ENCODE data around the gene SLC22A1. TPM values are rescaled to one million over a fixed set of nuclear protein-coding genes. Genes with fewer than 3 reads are reported as not detected.

SLC22A1 gene
- total and polyA plus RNA-seq, 8 donors, result 0.53 to 2.5 (median 0.83) TPM

- peak overlapping the region in 2 of 4 donors; percentile 14 to 46 for H3K27ac ChIP-seq
Observed at GRCh38 chr6:160198606-160199211, 77.1 kb downstream of the SLC22A1 start.

GRCh38 chr6:160201061-160201460 lies 79.4 kb downstream of the SLC22A1 start:
- TF ChIP-seq CTCF (IDR thresholded peaks at IDR 0.05), result no peak
- FAIRE-seq (no peak), DNase-seq (no peak), ATAC-seq (no peak)
- H3K27ac ChIP-seq, result no peak overlapping the region
- H3K4me1 ChIP-seq, result no peaks in the 10 kb centered on the region
- intact Hi-C loops (cut with DNase I), result no loop called here
- H3K27me3 ChIP-seq, result no peaks in the 10 kb centered on the region
- H3K9me3 ChIP-seq, result no peaks in the 10 kb centered on the region
- no peak overlapping the region for H3K4me3 ChIP-seq
- WGBS, 2 donors, result 80 to 94% methylated on average over 2 of the region's 2 CpGs
- no peaks in the 10 kb centered on the region for H3K36me3 ChIP-seq

More at GRCh38 chr6:160198606-160199211, 77.1 kb downstream of the SLC22A1 start:
- no peaks in the 10 kb centered on the region for H3K4me1 ChIP-seq
- H3K36me3 ChIP-seq, result no peaks in the 10 kb centered on the region
- H3K9me3 ChIP-seq, result peaks cover 0 to 6% (median 0%) of the 10 kb centered on the region in 4 donors
- WGBS, 2 donors, result 3 to 10% methylated on average over 3 of the region's 3 CpGs
- no peak overlapping the region for H3K4me3 ChIP-seq
- DNase-seq (no peak), FAIRE-seq (no peak), ATAC-seq (peak in 3 of 4 donors; percentile 75 to 83 (median 83))
- no peaks in the 10 kb centered on the region for H3K27me3 ChIP-seq
- no peak for TF ChIP-seq CTCF (IDR thresholded peaks at IDR 0.05)
- intact Hi-C loops (cut with DNase I), result no loop called here

- no peaks in the 10 kb centered on the region for H3K9me3 ChIP-seq
- no peak for DNase-seq
- no peak for TF ChIP-seq CTCF (IDR thresholded peaks at IDR 0.05)
- no peak for FAIRE-seq
- no peaks in the 10 kb centered on the region for H3K27me3 ChIP-seq
- H3K36me3 ChIP-seq, result no peaks in the 10 kb centered on the region
- H3K4me3 ChIP-seq, result no peak overlapping the region
- intact Hi-C loops (cut with DNase I), result no loop called here
- no peaks in the 10 kb centered on the region for H3K4me1 ChIP-seq
- whole genome bisulfite sequencing, 2 donors, result 63 to 70% methylated on average over 2 of the region's 2 CpGs
- no peak overlapping the region for H3K27ac ChIP-seq
- no peak for ATAC-seq
Observed at GRCh38 chr6:160202411-160202810, 80.8 kb downstream of the SLC22A1 start.

GRCh38 chr6:160203076-160203475 lies 81.5 kb downstream of the SLC22A1 start:
- H3K4me3 ChIP-seq, result no peak overlapping the region
- H3K4me1 ChIP-seq, result no peaks in the 10 kb centered on the region
- DNase-seq (no peak), FAIRE-seq (no peak), ATAC-seq (no peak)
- no peaks in the 10 kb centered on the region for H3K36me3 ChIP-seq
- H3K27ac ChIP-seq, result no peak overlapping the region
- no peaks in the 10 kb centered on the region for H3K27me3 ChIP-seq
- no peak for TF ChIP-seq CTCF (IDR thresholded peaks at IDR 0.05)
- intact Hi-C loops (cut with DNase I), result no loop called here
- WGBS, 2 donors, result 68 to 73% methylated on average over 3 of the region's 3 CpGs
- H3K9me3 ChIP-seq, result no peaks in the 10 kb centered on the region

GRCh38 chr6:160203522-160203921 lies 81.9 kb downstream of the SLC22A1 start:
- no peak overlapping the region for H3K27ac ChIP-seq
- ATAC-seq (no peak), DNase-seq (no peak), FAIRE-seq (no peak)
- TF ChIP-seq CTCF (IDR thresholded peaks at IDR 0.05), result no peak
- no peak overlapping the region for H3K4me3 ChIP-seq
- no peaks in the 10 kb centered on the region for H3K4me1 ChIP-seq
- H3K9me3 ChIP-seq, result no peaks in the 10 kb centered on the region
- intact Hi-C loops (cut with DNase I), result no loop called here
- H3K36me3 ChIP-seq, result no peaks in the 10 kb centered on the region
- no peaks in the 10 kb centered on the region for H3K27me3 ChIP-seq

Data from pancreas (tissue), 10 donors.